OCI-LY7 (cell line): Measurements from ENCODE around the gene ZNF407. TPM values are rescaled to one million over a fixed set of nuclear protein-coding genes. Genes with fewer than 3 reads are reported as not detected.

ENCODE experiments used
- BruUV-seq: library from RNA; stranded (reverse); fragments of 400-500 nt; replicated peaks from 2 replicates; lab custom pipeline; 2021; lab: Mats Ljungman, UMichigan
- CTCF ChIA-PET: fragments of 300-600 bp; sonication (Branson Sonifier 250); formaldehyde crosslinking; loops from one replicate; lab custom pipeline; 2022; ENCODE audit warnings: antibody characterized with exemption; ENCODE audit not compliant: unreplicated experiment; lab: Charles Lee
- POLR2A ChIA-PET: fragments of 300-600 bp; sonication (Branson Sonifier 250); formaldehyde crosslinking; loops from one replicate; lab custom pipeline; 2022; ENCODE audit warnings: antibody characterized with exemption; lab: Charles Lee
- DNase-seq: peaks from one replicate; pipeline ENCODE4 v3.0.0-alpha.2; 2015; ENCODE audit warnings: low spot score
- H2AFZ ChIP-seq: fragments of 200-600 bp; sonication (generic), shearing (Covaris generic); 2 replicates; pipeline ENCODE4 v1.6.1; 2014; ENCODE audit warnings: mild to moderate bottlenecking, antibody characterized with exemption, low read length, moderate library complexity
- H3K27ac ChIP-seq: fragments of 200-600 bp; sonication (generic); 2 replicates; pipeline ENCODE4 v1.5.1; 2014; ENCODE audit warnings: mixed run types, low read depth, mild to moderate bottlenecking, moderate library complexity, low read length, inconsistent platforms; ENCODE audit not compliant: poor library complexity, severe bottlenecking
- H3K36me3 ChIP-seq: fragments of 200-600 bp; sonication (generic); 2 replicates; pipeline ENCODE4 v1.6.1; 2014; ENCODE audit warnings: mild to moderate bottlenecking, antibody characterized with exemption, low read length, moderate library complexity, mixed read lengths; ENCODE audit not compliant: insufficient read depth
- H3K4me1 ChIP-seq: fragments of 200-600 bp; sonication (generic); 2 replicates; pipeline ENCODE4 v1.5.1; 2014; ENCODE audit warnings: mild to moderate bottlenecking, low read length; ENCODE audit not compliant: insufficient read depth, poor library complexity, severe bottlenecking
- H3K4me2 ChIP-seq: fragments of 200-600 bp; sonication (generic); 2 replicates; pipeline ENCODE4 v1.6.1; 2014; ENCODE audit warnings: mild to moderate bottlenecking, low read length
- H3K4me3 ChIP-seq: fragments of 200-600 bp; sonication (generic); 2 replicates; pipeline ENCODE4 v1.5.1; 2014; ENCODE audit warnings: mild to moderate bottlenecking, low read depth, low read length; ENCODE audit not compliant: poor library complexity, severe bottlenecking
- H3K79me2 ChIP-seq: fragments of 200-600 bp; sonication (generic); 2 replicates; pipeline ENCODE4 v1.6.1; 2016; ENCODE audit warnings: low read depth, mild to moderate bottlenecking, low read length, moderate library complexity, mixed read lengths; ENCODE audit not compliant: insufficient read depth
- H3K9me2 ChIP-seq: fragments of 200-600 bp; sonication (generic); 2 replicates; pipeline ENCODE4 v1.6.1; 2016; ENCODE audit warnings: mild to moderate bottlenecking, low read length, mixed read lengths; ENCODE audit not compliant: insufficient read depth
- H3K9me3 ChIP-seq: fragments of 200-600 bp; sonication (generic); 2 replicates; pipeline ENCODE4 v1.6.1; 2014; ENCODE audit warnings: mild to moderate bottlenecking, mixed run types, low read length, mixed read lengths
- H4K20me1 ChIP-seq: fragments of 200-600 bp; sonication (generic); 2 replicates; pipeline ENCODE4 v1.6.1; 2014; ENCODE audit warnings: mild to moderate bottlenecking, antibody characterized with exemption, low read length, moderate library complexity, mixed read lengths; ENCODE audit not compliant: insufficient read depth
- CTCF ChIP-seq: fragments of 200-600 bp; sonication (generic); conservative IDR thresholded peaks from 2 replicates; pipeline ENCODE4 v1.5.1; 2014; ENCODE audit warnings: mild to moderate bottlenecking, antibody characterized with exemption, low read length, moderate library complexity, mixed read lengths
- EZH2phosphoT487 ChIP-seq: fragments of 200-600 bp; sonication (generic); IDR thresholded peaks from 2 replicates; pipeline ENCODE4 v1.6.1; 2018; ENCODE audit warnings: low read depth, borderline replicate concordance, mild to moderate bottlenecking, mixed run types, antibody characterized with exemption, low read length, moderate library complexity, mixed read lengths
- intact Hi-C: fragments of 100-400 bp; cut with micrococcal nuclease; formaldehyde crosslinking; loops from one replicate; pipeline ENCODE4 v1.10.0; 2022; ENCODE audit not compliant: unreplicated experiment
- total RNA-seq, 2 experiments: library from RNA; depleted of rRNA in 1 of 2; stranded (reverse); fragments of >200 nt in 1 of 2; shearing (Covaris generic) in 1 of 2; gene quantifications; 2 replicates each; pipeline ENCODE4 v1.2.3, GENCODE V29; 2014 to 2022

The ZNF407 gene
- total RNA-seq, 2 experiments from 2014 or later = 8.9 to 11.9 TPM

GRCh38 chr18:74714791-74715190 is 117.1 kb downstream of the ZNF407 start:
- Histone ChIP-seq H3K4me3 (no peak overlapping the region), H3K27ac (no peak overlapping the region), H3K9me2 (no peaks in the 10 kb centered on the region), H3K79me2 (no peaks in the 10 kb centered on the region), H2AFZ (no peak overlapping the region), H3K4me1 (no peaks in the 10 kb centered on the region), H3K9me3 (no peaks in the 10 kb centered on the region), H3K36me3 (no peaks in the 10 kb centered on the region), H3K4me2 (no peak overlapping the region), H4K20me1 (no peaks in the 10 kb centered on the region)
- intact Hi-C loops = no loop called here
- TF ChIP-seq EZH2phosphoT487 (no peak), CTCF (no peak)
- DNase-seq = no peak
- ChIA-PET POLR2A (no interaction called here), CTCF (no interaction called here)
- BruUV-seq = no TSS peak

GRCh38 chr18:74715306-74715705 is 117.6 kb downstream of the ZNF407 start:
- no peak for TF ChIP-seq CTCF
- POLR2A ChIA-PET = no interaction called here
- H3K4me3 ChIP-seq = no peak overlapping the region
- H3K36me3 ChIP-seq = no peaks in the 10 kb centered on the region
- DNase-seq = no peak
- H3K9me3 ChIP-seq = no peaks in the 10 kb centered on the region
- H2AFZ ChIP-seq = no peak overlapping the region
- no peak overlapping the region for H3K4me2 ChIP-seq
- CTCF ChIA-PET = no interaction called here
- no peaks in the 10 kb centered on the region for H3K9me2 ChIP-seq
- intact Hi-C loops = no loop called here
- H3K27ac ChIP-seq = no peak overlapping the region
- BruUV-seq = no TSS peak
- no peaks in the 10 kb centered on the region for H4K20me1 ChIP-seq
- H3K4me1 ChIP-seq = no peaks in the 10 kb centered on the region
- no peaks in the 10 kb centered on the region for H3K79me2 ChIP-seq

GRCh38 chr18:74715865-74716712 is 118.4 kb downstream of the ZNF407 start:
- intact Hi-C loops = no loop called here
- H3K9me2 ChIP-seq = no peaks in the 10 kb centered on the region
- no peaks in the 10 kb centered on the region for H4K20me1 ChIP-seq
- ChIA-PET POLR2A (no interaction called here), CTCF (no interaction called here)
- no peak for TF ChIP-seq EZH2phosphoT487
- TF ChIP-seq CTCF = no peak
- no peak overlapping the region for H2AFZ ChIP-seq
- H3K4me3 ChIP-seq = no peak overlapping the region
- H3K4me2 ChIP-seq = no peak overlapping the region
- no peak for DNase-seq
- no peaks in the 10 kb centered on the region for H3K9me3 ChIP-seq
- H3K27ac ChIP-seq = no peak overlapping the region
- no peaks in the 10 kb centered on the region for H3K36me3 ChIP-seq
- H3K4me1 ChIP-seq = peaks cover under 1% of the 10 kb centered on the region
- BruUV-seq = no TSS peak
- H3K79me2 ChIP-seq = no peaks in the 10 kb centered on the region
